Chondrocyte (in vitro differentiated cells): ENCODE measurements around the gene TCF4. TPM values are rescaled to one million over a fixed set of nuclear protein-coding genes. Genes with fewer than 3 reads are reported as not detected.

Experiments used
- DNase-seq: peaks from one replicate; pipeline ENCODE4 v3.0.0; 2021; ENCODE audit warnings: mixed read lengths, low spot score
- H3K27ac Mint-ChIP-seq: one replicate; pipeline ENCODE4 v1.8.0; 2021; ENCODE audit warnings: mild to moderate bottlenecking, moderate library complexity, mixed read lengths; ENCODE audit not compliant: unreplicated experiment
- H3K27me3 Mint-ChIP-seq: 2 replicates; pipeline ENCODE4 v1.8.0; 2021; ENCODE audit warnings: low read depth, mixed read lengths
- H3K36me3 Mint-ChIP-seq: 2 replicates; pipeline ENCODE4 v1.8.0; 2021; ENCODE audit warnings: low read depth, mixed read lengths
- H3K4me1 Mint-ChIP-seq: 2 replicates; pipeline ENCODE4 v1.8.0; 2021; ENCODE audit warnings: low read depth, mild to moderate bottlenecking, mixed read lengths
- H3K4me3 Mint-ChIP-seq: one replicate; pipeline ENCODE4 v1.8.0; 2021; ENCODE audit warnings: mild to moderate bottlenecking, moderate library complexity, mixed read lengths; ENCODE audit not compliant: unreplicated experiment
- H3K9me3 Mint-ChIP-seq: 2 replicates; pipeline ENCODE4 v1.8.0; 2021; ENCODE audit warnings: low read depth, mixed read lengths
- total RNA-seq: library from RNA; stranded (reverse); gene quantifications from 3 replicates; pipeline ENCODE4 v1.2.1, GENCODE V29; 2021
- TF ChIP-seq, protein P1 (sequence below): fragments of 200-600 bp; sonication (generic); IDR thresholded peaks from 2 replicates; pipeline ENCODE4 v1.5.0; 2021; ENCODE audit warnings: antibody characterized with exemption, mild to moderate bottlenecking, moderate library complexity

TCF4 gene
- total RNA-seq, 1 donor from 2014 or later, result 36.8 TPM

- Mint-ChIP-seq H3K27me3 (no peaks in the 10 kb centered on the region), H3K4me1 (peaks cover 26% of the 10 kb centered on the region), H3K9me3 (no peaks in the 10 kb centered on the region), H3K27ac (no peak overlapping the region), H3K4me3 (no peak overlapping the region), H3K36me3 (no peaks in the 10 kb centered on the region)
- no peak for DNase-seq
- TF ChIP-seq, protein P1, sequence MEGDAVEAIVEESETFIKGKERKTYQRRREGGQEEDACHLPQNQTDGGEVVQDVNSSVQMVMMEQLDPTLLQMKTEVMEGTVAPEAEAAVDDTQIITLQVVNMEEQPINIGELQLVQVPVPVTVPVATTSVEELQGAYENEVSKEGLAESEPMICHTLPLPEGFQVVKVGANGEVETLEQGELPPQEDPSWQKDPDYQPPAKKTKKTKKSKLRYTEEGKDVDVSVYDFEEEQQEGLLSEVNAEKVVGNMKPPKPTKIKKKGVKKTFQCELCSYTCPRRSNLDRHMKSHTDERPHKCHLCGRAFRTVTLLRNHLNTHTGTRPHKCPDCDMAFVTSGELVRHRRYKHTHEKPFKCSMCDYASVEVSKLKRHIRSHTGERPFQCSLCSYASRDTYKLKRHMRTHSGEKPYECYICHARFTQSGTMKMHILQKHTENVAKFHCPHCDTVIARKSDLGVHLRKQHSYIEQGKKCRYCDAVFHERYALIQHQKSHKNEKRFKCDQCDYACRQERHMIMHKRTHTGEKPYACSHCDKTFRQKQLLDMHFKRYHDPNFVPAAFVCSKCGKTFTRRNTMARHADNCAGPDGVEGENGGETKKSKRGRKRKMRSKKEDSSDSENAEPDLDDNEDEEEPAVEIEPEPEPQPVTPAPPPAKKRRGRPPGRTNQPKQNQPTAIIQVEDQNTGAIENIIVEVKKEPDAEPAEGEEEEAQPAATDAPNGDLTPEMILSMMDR, result no peak
Measured at GRCh38 chr18:55494441-55494840, 93.6 kb downstream of the TCF4 start.

GRCh38 chr18:55491616-55492015 lies 96.4 kb downstream of the TCF4 start:
- no peak overlapping the region for H3K4me3 Mint-ChIP-seq
- no peak for DNase-seq
- TF ChIP-seq, protein P1, result no peak
- no peak overlapping the region for H3K27ac Mint-ChIP-seq
- H3K4me1 Mint-ChIP-seq, result peaks cover 33% of the 10 kb centered on the region
- no peaks in the 10 kb centered on the region for H3K27me3 Mint-ChIP-seq
- no peaks in the 10 kb centered on the region for H3K36me3 Mint-ChIP-seq
- H3K9me3 Mint-ChIP-seq, result no peaks in the 10 kb centered on the region

- Mint-ChIP-seq H3K27me3 (no peaks in the 10 kb centered on the region), H3K27ac (no peak overlapping the region), H3K36me3 (no peaks in the 10 kb centered on the region), H3K4me3 (no peak overlapping the region), H3K4me1 (peaks cover 25% of the 10 kb centered on the region), H3K9me3 (no peaks in the 10 kb centered on the region)
- TF ChIP-seq, protein P1, result no peak
- DNase-seq, result no peak
Measured at GRCh38 chr18:55489034-55489986, 98.7 kb downstream of the TCF4 start.

GRCh38 chr18:55488473-55488872 lies 99.5 kb downstream of the TCF4 start:
- no peak overlapping the region for H3K4me3 Mint-ChIP-seq
- H3K4me1 Mint-ChIP-seq, result peaks cover 25% of the 10 kb centered on the region
- no peaks in the 10 kb centered on the region for H3K9me3 Mint-ChIP-seq
- H3K27me3 Mint-ChIP-seq, result no peaks in the 10 kb centered on the region
- H3K36me3 Mint-ChIP-seq, result no peaks in the 10 kb centered on the region
- TF ChIP-seq, protein P1, result no peak
- no peak for DNase-seq
- H3K27ac Mint-ChIP-seq, result no peak overlapping the region

GRCh38 chr18:55487997-55488396 lies 100.0 kb downstream of the TCF4 start:
- Mint-ChIP-seq H3K27ac (no peak overlapping the region), H3K4me1 (peaks cover 25% of the 10 kb centered on the region), H3K9me3 (no peaks in the 10 kb centered on the region), H3K36me3 (no peaks in the 10 kb centered on the region), H3K4me3 (no peak overlapping the region), H3K27me3 (no peaks in the 10 kb centered on the region)
- DNase-seq, result no peak
- TF ChIP-seq, protein P1, result no peak
